K562 (cell line): ENCODE data around the gene EPN3. TPM values are rescaled to one million over a fixed set of nuclear protein-coding genes. Genes with fewer than 3 reads are reported as not detected.

Experiments used
- ATAC-seq: fragments of 200-7000 bp; cut with Tn5 transposase; 3 replicates; pipeline ENCODE4 v1.9.1; 2020; ENCODE audit warnings: moderate library complexity
- BruUV-seq: library from RNA; stranded (reverse); fragments of 400-500 nt; replicated peaks from 2 replicates; lab custom pipeline; 2021; lab: Mats Ljungman, UMichigan
- CTCF ChIA-PET: fragments of 300-600 bp; formaldehyde crosslinking; extraction: SDS; loops from one replicate; lab custom pipeline; 2021; ENCODE audit warnings: low intra/inter-chr PET ratio; lab: Yijun Ruan, JAX
- POLR2A ChIA-PET: fragments of 300-600, 350-650 bp; sonication (Branson Sonifier 250); formaldehyde crosslinking; extraction: SDS; loops from one replicate; lab custom pipeline; 2021; ENCODE audit warnings: antibody characterized with exemption, inconsistent platforms; lab: Yijun Ruan, JAX
- DNase-seq, 4 experiments: peaks; one replicate each; pipeline versions ENCODE4 v3.0.0 to v3.0.0-alpha.2; 2011 to 2018; ENCODE audit warnings: low spot score in 3 of 4, mixed read lengths in 3 of 4; ENCODE audit errors: extremely low read depth in 1 of 4
- FAIRE-seq: peaks from 2 replicates; lab custom pipeline; 2011; peaks lifted over from hg19 to GRCh38; lab: Jason Lieb, UNC
- H2AFZ ChIP-seq: 2 replicates; pipeline ENCODE4 v1.6.0; 2011; ENCODE audit warnings: low read depth, low read length, control low read depth, inconsistent platforms
- H3K27ac ChIP-seq: fragments of 200-600 bp; 3 replicates; pipeline ENCODE4 v1.8.0; 2011; ENCODE audit warnings: low read depth, mild to moderate bottlenecking, control low read depth, inconsistent platforms, low read length, moderate library complexity, mixed read lengths; ENCODE audit errors: extremely low read depth
- H3K27me3 ChIP-seq, 2 experiments: fragments of 300-600 bp in 1 of 2; 2 replicates in 1 of 2; 3 replicates in 1 of 2; pipeline versions ENCODE4 v1.6.0 to v1.8.0; 2011; ENCODE audit warnings: inconsistent platforms in 2 of 2, low read length in 2 of 2, mild to moderate bottlenecking in 1 of 2, mixed read lengths in 1 of 2, moderate library complexity in 1 of 2; ENCODE audit not compliant: control insufficient read depth in 2 of 2, insufficient read depth in 2 of 2
- H3K36me3 ChIP-seq: fragments of 300-600 bp; 3 replicates; pipeline ENCODE4 v1.8.0; 2011; ENCODE audit warnings: mild to moderate bottlenecking, low read length, inconsistent platforms; ENCODE audit not compliant: control insufficient read depth, insufficient read depth
- H3K4me1 ChIP-seq, 2 experiments: fragments of 200-600 bp in 1 of 2; replicated peaks in 1 of 2; 2 replicates in 1 of 2; 3 replicates in 1 of 2; pipeline versions ENCODE4 v1.5.1 to v1.8.0; 2011; ENCODE audit warnings: inconsistent platforms in 2 of 2, low read length in 2 of 2, mild to moderate bottlenecking in 1 of 2, mixed read lengths in 1 of 2, moderate library complexity in 1 of 2; ENCODE audit not compliant: control insufficient read depth in 2 of 2, insufficient read depth in 2 of 2
- H3K4me2 ChIP-seq: 2 replicates; pipeline ENCODE4 v1.6.1; 2011; ENCODE audit warnings: low read length, control low read depth, inconsistent platforms, mixed read lengths; ENCODE audit not compliant: insufficient read depth
- H3K4me3 ChIP-seq: fragments of 200-600 bp; sonication (generic), shearing (Covaris generic); 2 replicates; pipeline ENCODE4 v1.5.1; 2016; ENCODE audit warnings: control low read depth, inconsistent platforms
- H3K79me2 ChIP-seq: fragments of 200-600 bp; 3 replicates; pipeline ENCODE4 v1.8.0; 2011; ENCODE audit warnings: low read length, inconsistent platforms; ENCODE audit not compliant: control insufficient read depth, insufficient read depth
- H3K9ac ChIP-seq, 2 experiments: 2 replicates each; pipeline versions ENCODE4 v1.6.0 to v1.6.1; 2011; ENCODE audit warnings: low read depth in 2 of 2, low read length in 2 of 2, control low read depth in 1 of 2, inconsistent platforms in 1 of 2, mild to moderate bottlenecking in 1 of 2, mixed read lengths in 1 of 2; ENCODE audit not compliant: insufficient read depth in 1 of 2
- H3K9me1 ChIP-seq: one replicate; pipeline ENCODE4 v1.6.0; 2011; ENCODE audit warnings: inconsistent platforms, mild to moderate bottlenecking, low read length, moderate library complexity; ENCODE audit not compliant: control insufficient read depth, insufficient read depth
- H3K9me3 ChIP-seq: replicated peaks from 2 replicates; pipeline ENCODE4 v1.5.1; 2011; ENCODE audit warnings: low read depth, low read length, inconsistent platforms; ENCODE audit not compliant: control insufficient read depth, insufficient read depth
- H4K20me1 ChIP-seq: replicated peaks from 2 replicates; pipeline ENCODE4 v1.6.1; 2011; ENCODE audit warnings: low read length, inconsistent platforms, mixed read lengths; ENCODE audit not compliant: control insufficient read depth, insufficient read depth
- CTCF ChIP-seq, 3 experiments: IDR thresholded peaks in 2 of 3; conservative IDR thresholded peaks in 1 of 3; 2 replicates each; pipeline ENCODE4 v1.5.1; 2011 to 2012; ENCODE audit warnings: low read length in 3 of 3, mild to moderate bottlenecking in 3 of 3, control low read depth in 2 of 3, improper control_type of control experiment in 1 of 3, inconsistent platforms in 1 of 3, low read depth in 1 of 3, mixed read lengths in 1 of 3, moderate library complexity in 1 of 3; ENCODE audit not compliant: insufficient read depth in 2 of 3
- ID3 ChIP-seq, 2 experiments: fragments of 250-450 bp in 1 of 2; fragments of 450-650 bp in 1 of 2; sonication (Bioruptor Pico) in 1 of 2; IDR thresholded peaks; 2 replicates each; pipeline versions ENCODE4 v1.6.1 to v1.8.0; 2016 to 2021; ENCODE audit warnings: mild to moderate bottlenecking in 2 of 2, moderate library complexity in 2 of 2, missing compliant biosample characterization in 1 of 2, missing genetic modification characterization in 1 of 2
- WGBS: fragments of 100-300 bp; shearing (Covaris generic); methylation state at CpG from one replicate; pipeline ENCODE4 v1.1.6; 2016; ENCODE audit warnings: low coverage, mixed read lengths; ENCODE audit not compliant: insufficient coverage; ENCODE audit errors: missing lambda C conversion rate; 5-methylcytosine and 5-hydroxymethylcytosine counted together
- in situ Hi-C: fragments of 300-500 bp; cut with MboI; formaldehyde crosslinking; loops from 4 replicates; pipeline ENCODE4 v1.15.0; 2018; ENCODE audit warnings: inconsistent platforms, mixed read lengths
- intact Hi-C: fragments of 100-400 bp; cut with micrococcal nuclease; formaldehyde crosslinking; loops from 2 replicates; pipeline ENCODE4 v1.14.2; 2022
- polyA plus RNA-seq, 8 experiments: library from polyadenylated mRNA; depleted of rRNA in 4 of 8; stranded (reverse) in 5 of 8; unstranded in 3 of 8; fragments of >200 nt; fragmentation: Nextera tagmentation in 2 of 8; fragmentation: Illumina TruSeq in 1 of 8; extraction: Ambion mirVana in 2 of 8; extraction: Trizol in 1 of 8; gene quantifications; 2 replicates each; pipeline versions ENCODE4 v1.2.1 to v1.2.3, GENCODE V29; 2011 to 2014; ENCODE audit warnings: inconsistent platforms in 1 of 8, missing spikeins in 1 of 8
- total RNA-seq, 7 experiments: library from RNA; depleted of rRNA in 6 of 7; stranded (reverse); fragments of >200 nt in 6 of 7; fragmentation: Illumina TruSeq in 2 of 7; extraction: Trizol in 2 of 7; gene quantifications; 2 replicates each; pipeline versions ENCODE4 v1.2.1 to v1.2.3, GENCODE V29; 2011 to 2021; ENCODE audit warnings: low replicate concordance in 1 of 7

EPN3 gene
- total and polyA plus RNA-seq, 9 of the 15 experiments (the other 6 are each of a cell fraction or from before 2014, with no cell fraction given): 0.16 TPM; not detected in 8

- Histone ChIP-seq H3K27me3 (peaks cover 12 to 82% of the 10 kb centered on the region in 2 experiments; a peak in 4 of 5 replicates), H4K20me1 (peaks cover 16% of the 10 kb centered on the region; the same call in 1 of the 2 replicates), H3K36me3 (no peaks in the 10 kb centered on the region), H3K9ac (no peak overlapping the region), H3K4me3 (no peak overlapping the region), H3K4me1 (peaks cover 14 to 32% of the 10 kb centered on the region in 2 experiments; a peak in 4 of 5 replicates), H3K79me2 (no peaks in the 10 kb centered on the region), H2AFZ (no peak overlapping the region), H3K4me2 (no peak overlapping the region), H3K9me3 (no peaks in the 10 kb centered on the region; the same call in 1 of the 2 replicates), H3K9me1 (no peaks in the 10 kb centered on the region), H3K27ac (no peak overlapping the region)
- WGBS: 24% methylated on average over 31 of the region's 33 CpGs
- TF ChIP-seq CTCF (IDR thresholded peaks at IDR 0.05 in 2 of 3, conservative IDR thresholded peaks at IDR 0.05 in 1 of 3; ENCODE audit: insufficient read depth in 2 of 3, low read depth in 1 of 3, low read length in 3 of 3) (0 out of 6 replicates have a peak, but pooled peaks of 1 of the 3 experiments have one; percentile 25), ID3 (CRISPR knock-in tag; IDR thresholded peaks at IDR 0.05) (no peak), ID3 (tag; IDR thresholded peaks at IDR 0.05) (no peak)
- ChIA-PET POLR2A (interaction anchor here (0.7 to 1.1 kb wide), 2 partner anchors 11 to 12 kb away, joined by 4 read pairs; no protein-coding TSS in a partner anchor), CTCF (no interaction called here)
- BruUV-seq: no TSS peak
- DNase-seq (no peak), FAIRE-seq (no peak), ATAC-seq (no peak)
- intact Hi-C loops (no loop called here), in situ Hi-C loops (no loop called here)
Measured at GRCh38 chr17:50575581-50576210, 43.2 kb downstream of the EPN3 start.
